GM12873 (cell line): ENCODE data around the gene GLE1.

Experiments
- TF ChIP-seq, protein P1 (sequence below): IDR thresholded peaks from 2 replicates; pipeline ENCODE4 v1.5.1; 2012; ENCODE audit warnings: low read depth, mild to moderate bottlenecking, moderate library complexity, low read length, control low read depth; ENCODE audit not compliant: insufficient read depth; ENCODE audit errors: missing control alignments

GLE1 gene, protein sequence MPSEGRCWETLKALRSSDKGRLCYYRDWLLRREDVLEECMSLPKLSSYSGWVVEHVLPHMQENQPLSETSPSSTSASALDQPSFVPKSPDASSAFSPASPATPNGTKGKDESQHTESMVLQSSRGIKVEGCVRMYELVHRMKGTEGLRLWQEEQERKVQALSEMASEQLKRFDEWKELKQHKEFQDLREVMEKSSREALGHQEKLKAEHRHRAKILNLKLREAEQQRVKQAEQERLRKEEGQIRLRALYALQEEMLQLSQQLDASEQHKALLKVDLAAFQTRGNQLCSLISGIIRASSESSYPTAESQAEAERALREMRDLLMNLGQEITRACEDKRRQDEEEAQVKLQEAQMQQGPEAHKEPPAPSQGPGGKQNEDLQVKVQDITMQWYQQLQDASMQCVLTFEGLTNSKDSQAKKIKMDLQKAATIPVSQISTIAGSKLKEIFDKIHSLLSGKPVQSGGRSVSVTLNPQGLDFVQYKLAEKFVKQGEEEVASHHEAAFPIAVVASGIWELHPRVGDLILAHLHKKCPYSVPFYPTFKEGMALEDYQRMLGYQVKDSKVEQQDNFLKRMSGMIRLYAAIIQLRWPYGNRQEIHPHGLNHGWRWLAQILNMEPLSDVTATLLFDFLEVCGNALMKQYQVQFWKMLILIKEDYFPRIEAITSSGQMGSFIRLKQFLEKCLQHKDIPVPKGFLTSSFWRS

DNA sequence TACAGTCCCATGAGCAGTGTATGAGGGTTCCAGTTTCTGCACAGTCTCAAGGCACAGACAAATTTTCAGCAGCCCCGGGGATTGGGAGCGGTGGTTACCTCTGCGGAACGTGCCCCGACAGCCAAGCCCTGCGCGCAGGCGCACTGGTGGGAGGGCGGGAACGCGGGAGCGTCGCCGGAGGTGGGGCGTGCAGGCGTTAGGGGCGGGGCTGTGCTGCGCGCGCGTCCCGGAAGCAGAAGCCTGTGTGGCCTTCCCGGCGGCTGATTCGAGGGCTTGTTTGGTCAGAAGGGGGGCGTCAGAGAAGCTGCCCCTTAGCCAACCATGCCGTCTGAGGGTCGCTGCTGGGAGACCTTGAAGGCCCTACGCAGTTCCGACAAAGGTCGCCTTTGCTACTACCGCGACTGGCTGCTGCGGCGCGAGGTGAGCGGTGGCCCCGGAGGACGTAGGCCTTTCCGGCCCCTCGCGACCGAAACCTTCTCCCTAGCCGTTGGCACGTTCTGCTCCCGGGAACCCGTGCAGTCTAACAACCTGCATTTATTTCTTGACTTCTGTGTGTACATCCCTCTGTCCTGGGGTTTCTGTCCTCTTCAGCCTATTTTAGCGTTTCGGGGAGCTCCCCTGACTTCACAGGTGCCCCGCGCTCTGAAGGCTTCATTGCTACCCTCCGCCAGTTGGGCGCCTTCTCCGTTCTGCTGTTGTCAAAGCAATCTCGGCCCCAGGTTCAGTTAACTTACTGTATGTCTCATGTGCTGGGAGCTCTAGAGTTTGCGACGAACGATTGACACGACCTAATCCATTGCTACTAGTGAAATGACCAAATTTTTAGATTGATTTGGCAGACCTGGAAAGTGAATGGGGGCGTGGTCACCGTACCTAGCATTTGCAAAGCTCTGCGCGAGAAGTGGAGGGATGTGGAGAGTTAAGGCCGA lies at the start of gene GLE1:
GLE1 (plus strand) TSS at position 235 of the 929 bp plus-strand sequence; CDS start at position 322, 87 bp downstream.
- TF ChIP-seq, protein P1, sequence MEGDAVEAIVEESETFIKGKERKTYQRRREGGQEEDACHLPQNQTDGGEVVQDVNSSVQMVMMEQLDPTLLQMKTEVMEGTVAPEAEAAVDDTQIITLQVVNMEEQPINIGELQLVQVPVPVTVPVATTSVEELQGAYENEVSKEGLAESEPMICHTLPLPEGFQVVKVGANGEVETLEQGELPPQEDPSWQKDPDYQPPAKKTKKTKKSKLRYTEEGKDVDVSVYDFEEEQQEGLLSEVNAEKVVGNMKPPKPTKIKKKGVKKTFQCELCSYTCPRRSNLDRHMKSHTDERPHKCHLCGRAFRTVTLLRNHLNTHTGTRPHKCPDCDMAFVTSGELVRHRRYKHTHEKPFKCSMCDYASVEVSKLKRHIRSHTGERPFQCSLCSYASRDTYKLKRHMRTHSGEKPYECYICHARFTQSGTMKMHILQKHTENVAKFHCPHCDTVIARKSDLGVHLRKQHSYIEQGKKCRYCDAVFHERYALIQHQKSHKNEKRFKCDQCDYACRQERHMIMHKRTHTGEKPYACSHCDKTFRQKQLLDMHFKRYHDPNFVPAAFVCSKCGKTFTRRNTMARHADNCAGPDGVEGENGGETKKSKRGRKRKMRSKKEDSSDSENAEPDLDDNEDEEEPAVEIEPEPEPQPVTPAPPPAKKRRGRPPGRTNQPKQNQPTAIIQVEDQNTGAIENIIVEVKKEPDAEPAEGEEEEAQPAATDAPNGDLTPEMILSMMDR: peak; percentile 5

DNA sequence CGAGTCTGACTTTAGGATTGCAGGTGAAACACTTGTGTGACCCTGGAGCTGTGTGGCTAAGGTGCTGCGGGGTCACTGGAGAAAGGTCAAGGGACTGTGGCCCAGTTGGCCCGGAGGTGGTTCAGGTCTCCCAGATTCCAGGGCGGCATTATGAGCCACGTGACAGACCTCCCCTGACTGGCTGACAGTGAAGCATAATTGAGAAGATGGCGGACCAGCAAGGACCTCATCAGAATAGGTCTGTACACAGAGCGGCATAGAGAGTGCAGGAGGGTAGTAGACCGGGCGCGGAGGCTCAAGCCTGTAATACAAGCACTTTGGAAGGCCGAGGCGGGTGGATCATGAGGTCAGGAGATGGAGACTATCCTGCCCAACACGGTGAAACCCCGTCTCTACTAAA lies 49.5 kb upstream of the GLE1 start:
- TF ChIP-seq, protein P1: no peak

DNA sequence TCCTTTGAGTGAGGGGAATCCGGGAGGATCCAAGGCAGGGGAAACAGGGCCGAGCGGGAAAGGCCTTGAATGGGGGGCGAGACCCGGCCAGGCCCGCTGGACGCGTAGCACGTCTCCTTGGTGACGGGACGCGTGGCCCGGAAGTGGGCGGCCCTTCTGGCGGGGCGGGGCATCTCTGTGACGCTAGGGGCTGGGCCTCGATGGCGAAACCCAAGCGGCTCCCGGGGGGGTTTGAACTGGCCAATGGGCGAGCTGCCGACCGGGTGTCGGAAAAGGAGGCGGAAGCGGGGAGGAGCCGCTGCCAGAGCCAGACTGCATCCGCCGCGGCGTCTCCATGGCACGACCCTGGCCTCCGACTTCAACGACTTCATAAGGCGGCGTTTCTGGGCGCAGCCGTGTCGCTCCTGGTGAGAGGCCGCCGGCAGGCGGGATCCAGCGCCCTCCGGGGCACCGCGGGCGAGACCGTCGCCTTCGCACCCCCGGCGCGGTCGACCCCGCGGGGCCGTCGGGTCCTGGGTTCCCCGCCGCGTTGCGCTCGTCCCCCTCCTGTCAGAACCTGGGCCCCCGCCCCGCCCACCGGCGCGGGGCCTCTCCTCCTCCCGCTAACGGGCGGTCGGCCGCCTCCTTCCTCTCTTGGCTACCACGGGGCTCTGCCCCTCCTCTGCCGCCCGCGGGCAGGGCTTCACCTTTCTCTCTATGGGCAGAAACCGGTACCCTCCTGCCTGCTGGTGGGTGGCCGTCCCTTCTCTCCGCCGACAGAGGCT lies 48.5 kb upstream of the GLE1 start, which contains the start of gene ODF2:
ODF2 (plus strand) TSS at position 158 of the 764 bp plus-strand sequence; CDS start at position 244, 86 bp downstream.
- TF ChIP-seq, protein P1: no peak

DNA sequence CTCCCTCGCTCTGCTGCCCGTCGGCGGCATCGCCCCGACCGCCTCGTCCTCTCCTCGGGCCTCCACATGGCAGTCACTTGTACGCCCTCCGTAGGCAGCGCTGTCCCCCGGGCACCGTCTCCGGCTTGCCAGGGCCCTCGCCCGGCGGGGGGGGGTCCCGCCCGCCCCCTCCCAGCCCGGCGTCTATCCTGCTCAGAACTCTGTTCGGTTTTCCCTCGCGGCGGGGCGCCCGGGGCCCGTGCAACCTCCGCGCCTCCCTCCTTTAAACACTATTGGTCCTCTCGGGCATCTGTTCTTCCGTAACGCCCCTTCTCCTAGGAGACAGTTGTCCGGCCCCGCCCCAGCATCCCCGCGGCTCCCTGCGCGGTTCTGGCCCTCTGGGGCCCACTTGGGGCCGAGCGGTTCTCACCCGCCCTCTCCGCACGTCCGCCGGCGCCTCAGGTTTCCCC lies 47.9 kb upstream of the GLE1 start:
- TF ChIP-seq, protein P1: no peak

DNA sequence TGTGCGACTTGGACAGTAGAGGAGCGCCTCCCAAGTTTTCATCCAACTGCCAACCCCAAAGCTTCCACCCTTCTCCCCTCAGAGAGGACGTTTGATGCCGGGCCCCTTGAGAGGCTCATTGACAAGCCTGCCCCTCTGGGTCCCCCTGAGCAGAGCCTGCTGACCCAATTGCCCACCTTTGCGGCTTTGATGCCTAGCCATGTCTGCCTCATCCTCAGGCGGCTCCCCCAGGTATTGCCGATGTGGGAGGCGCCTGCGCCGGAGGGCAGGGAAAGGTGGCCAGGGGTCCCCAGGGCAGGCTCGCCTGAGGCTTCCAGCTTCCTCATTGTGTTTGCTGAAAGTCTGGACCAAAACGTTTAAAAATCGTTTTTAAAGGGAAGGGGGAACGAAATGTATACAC lies 47.3 kb upstream of the GLE1 start:
- TF ChIP-seq, protein P1: no peak

DNA sequence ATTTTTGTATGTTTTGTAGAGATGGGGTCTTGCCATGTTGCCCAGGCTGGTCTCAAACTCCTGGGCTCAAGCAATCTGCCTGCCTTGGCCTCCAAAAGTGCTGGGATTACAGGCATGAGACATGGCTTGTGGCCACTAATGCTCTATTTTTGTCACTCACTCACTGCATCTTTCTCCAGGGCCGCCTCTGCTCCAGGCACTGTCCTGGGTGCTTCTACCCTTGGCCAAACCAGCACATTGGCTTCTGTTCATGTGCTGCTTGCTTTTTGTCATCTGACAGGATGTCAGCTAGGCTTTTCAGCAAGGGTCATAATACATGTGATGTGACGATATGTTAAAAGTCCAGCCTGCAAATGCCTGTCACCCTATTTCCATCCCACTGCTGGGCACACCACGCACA lies 45.5 kb upstream of the GLE1 start:
- TF ChIP-seq, protein P1: no peak
